ENCODE data around the gene OLFM1. TPM values are rescaled to one million over a fixed set of nuclear protein-coding genes. Genes with fewer than 3 reads are reported as not detected.

The OLFM1 gene
- total RNA-seq, 5 donors from 2014 or later (not counting 1 experiment from before 2014, with no cell fraction given): 0.16 TPM; not detected in 4

- 65% methylated on average over 4 of the region's 8 CpGs for WGBS (ENCODE audit: insufficient coverage)
- Histone ChIP-seq H3K4me1 (ENCODE audit: control insufficient read depth in 1 of 2, extremely low read depth in 1 of 2, insufficient read depth in 2 of 2, low read length in 2 of 2) (no peaks in the 10 kb centered on the region), H3K4me3 (ENCODE audit: control insufficient read depth in 1 of 2, extremely low read depth in 1 of 2, low read length in 1 of 2) (no peak overlapping the region), H3K9me3 (no peaks in the 10 kb centered on the region), H3K36me3 (ENCODE audit: control insufficient read depth in 2 of 2, extremely low read depth in 1 of 2, insufficient read depth in 1 of 2, low read length in 1 of 2) (no peaks in the 10 kb centered on the region), H3K27me3 (replicated peaks in 1 of 2; ENCODE audit: control insufficient read depth in 2 of 2, extremely low read depth in 1 of 2, insufficient read depth in 2 of 2, low read length in 1 of 2) (peaks cover 4 to 56% of the 10 kb centered on the region in 2 experiments), H3K27ac (ENCODE audit: low read length) (no peak overlapping the region)
- Mint-ChIP-seq H3K36me3 (no peaks in the 10 kb centered on the region), H3K4me1 (no peaks in the 10 kb centered on the region), H3K9me3 (no peaks in the 10 kb centered on the region), H3K27me3 (peaks cover 29 to 53% of the 10 kb centered on the region in 2 donors), H3K4me3 (no peak overlapping the region), H3K27ac (no peak overlapping the region)
- CTCF ChIA-PET: no interaction called here
- POLR2A ChIA-PET: no interaction called here
- ATAC-seq (replicated peaks in 1 of 4) (no peak), DNase-seq (no peak)
Measured at GRCh38 chr9:135079676-135080075, 7.8 kb upstream of the OLFM1 start.

- CTCF ChIA-PET: no interaction called here
- 91% methylated on average over 7 of the region's 26 CpGs for WGBS (ENCODE audit: insufficient coverage)
- Mint-ChIP-seq H3K36me3 (no peaks in the 10 kb centered on the region), H3K27ac (no peak overlapping the region), H3K4me3 (no peak overlapping the region), H3K4me1 (no peaks in the 10 kb centered on the region), H3K27me3 (peaks cover 29 to 58% of the 10 kb centered on the region in 2 donors), H3K9me3 (no peaks in the 10 kb centered on the region)
- Histone ChIP-seq H3K36me3 (ENCODE audit: control insufficient read depth in 2 of 2, extremely low read depth in 1 of 2, insufficient read depth in 1 of 2, low read length in 1 of 2) (no peaks in the 10 kb centered on the region), H3K4me3 (ENCODE audit: control insufficient read depth in 1 of 2, extremely low read depth in 1 of 2, low read length in 1 of 2) (no peak overlapping the region), H3K4me1 (ENCODE audit: control insufficient read depth in 1 of 2, extremely low read depth in 1 of 2, insufficient read depth in 2 of 2, low read length in 2 of 2) (no peaks in the 10 kb centered on the region), H3K9me3 (no peaks in the 10 kb centered on the region), H3K27ac (ENCODE audit: low read length) (no peak overlapping the region), H3K27me3 (replicated peaks in 1 of 2; ENCODE audit: control insufficient read depth in 2 of 2, extremely low read depth in 1 of 2, insufficient read depth in 2 of 2, low read length in 1 of 2) (peaks cover 4 to 57% of the 10 kb centered on the region in 2 experiments)
- POLR2A ChIA-PET: no interaction called here
- ATAC-seq (replicated peaks in 1 of 4): no peak
- no peak for DNase-seq
Measured at GRCh38 chr9:135080286-135081263, 6.9 kb upstream of the OLFM1 start.

GRCh38 chr9:135081264-135081660 lies 6.2 kb upstream of the OLFM1 start:
- WGBS (ENCODE audit: insufficient coverage): 78% methylated on average over 15 of the region's 15 CpGs
- H3K4me1 Mint-ChIP-seq: peaks cover 4 to 5% (median 5%) of the 10 kb centered on the region in 3 donors
- H3K27me3 Mint-ChIP-seq: peaks cover 33 to 61% of the 10 kb centered on the region in 2 donors
- H3K4me3 Mint-ChIP-seq: no peak overlapping the region
- Histone ChIP-seq H3K9me3 (no peaks in the 10 kb centered on the region), H3K4me3 (ENCODE audit: control insufficient read depth in 1 of 2, extremely low read depth in 1 of 2, low read length in 1 of 2) (no peak overlapping the region), H3K27me3 (replicated peaks in 1 of 2; ENCODE audit: control insufficient read depth in 2 of 2, extremely low read depth in 1 of 2, insufficient read depth in 2 of 2, low read length in 1 of 2) (peaks cover 4 to 59% of the 10 kb centered on the region in 2 experiments), H3K4me1 (ENCODE audit: control insufficient read depth in 1 of 2, extremely low read depth in 1 of 2, insufficient read depth in 2 of 2, low read length in 2 of 2) (peaks cover 0 to 3% of the 10 kb centered on the region in 2 experiments), H3K27ac (ENCODE audit: low read length) (no peak overlapping the region), H3K36me3 (ENCODE audit: control insufficient read depth in 2 of 2, extremely low read depth in 1 of 2, insufficient read depth in 1 of 2, low read length in 1 of 2) (no peaks in the 10 kb centered on the region)
- no peak overlapping the region for H3K27ac Mint-ChIP-seq
- no peaks in the 10 kb centered on the region for H3K9me3 Mint-ChIP-seq
- POLR2A ChIA-PET: no interaction called here
- no peak for DNase-seq
- no peak for ATAC-seq (replicated peaks in 1 of 4)
- CTCF ChIA-PET: no interaction called here
- H3K36me3 Mint-ChIP-seq: no peaks in the 10 kb centered on the region

GRCh38 chr9:135081731-135082130 lies 5.7 kb upstream of the OLFM1 start:
- ChIA-PET CTCF (no interaction called here), POLR2A (no interaction called here)
- Histone ChIP-seq H3K36me3 (ENCODE audit: control insufficient read depth in 2 of 2, extremely low read depth in 1 of 2, insufficient read depth in 1 of 2, low read length in 1 of 2) (no peaks in the 10 kb centered on the region), H3K27ac (ENCODE audit: low read length) (no peak overlapping the region), H3K4me3 (ENCODE audit: control insufficient read depth in 1 of 2, extremely low read depth in 1 of 2, low read length in 1 of 2) (no peak overlapping the region), H3K27me3 (replicated peaks in 1 of 2; ENCODE audit: control insufficient read depth in 2 of 2, extremely low read depth in 1 of 2, insufficient read depth in 2 of 2, low read length in 1 of 2) (peaks cover 4 to 59% of the 10 kb centered on the region in 2 experiments), H3K9me3 (no peaks in the 10 kb centered on the region), H3K4me1 (ENCODE audit: control insufficient read depth in 1 of 2, extremely low read depth in 1 of 2, insufficient read depth in 2 of 2, low read length in 2 of 2) (peaks cover 0 to 3% of the 10 kb centered on the region in 2 experiments)
- Mint-ChIP-seq H3K9me3 (no peaks in the 10 kb centered on the region), H3K27ac (no peak overlapping the region), H3K36me3 (no peaks in the 10 kb centered on the region), H3K4me1 (peaks cover 6 to 7% (median 6%) of the 10 kb centered on the region in 3 donors), H3K4me3 (no peak overlapping the region), H3K27me3 (peaks cover 33 to 61% of the 10 kb centered on the region in 2 donors)
- 75% methylated on average over 13 of the region's 16 CpGs for WGBS (ENCODE audit: insufficient coverage)
- DNase-seq (no peak), ATAC-seq (replicated peaks in 1 of 4) (no peak)

GRCh38 chr9:135082536-135082935 lies 4.9 kb upstream of the OLFM1 start:
- ATAC-seq (replicated peaks in 1 of 4): no peak
- no peak for DNase-seq
- 71% methylated on average over 5 of the region's 7 CpGs for WGBS (ENCODE audit: insufficient coverage)
- H3K36me3 ChIP-seq (ENCODE audit: control insufficient read depth in 2 of 2, extremely low read depth in 1 of 2, insufficient read depth in 1 of 2, low read length in 1 of 2): no peaks in the 10 kb centered on the region
- Mint-ChIP-seq H3K27me3 (peaks cover 32 to 58% of the 10 kb centered on the region in 2 donors), H3K9me3 (no peaks in the 10 kb centered on the region), H3K4me3 (no peak overlapping the region), H3K27ac (no peak overlapping the region), H3K36me3 (no peaks in the 10 kb centered on the region), H3K4me1 (peaks cover 6 to 7% (median 6%) of the 10 kb centered on the region in 3 donors)
- H3K4me1 ChIP-seq (ENCODE audit: control insufficient read depth in 1 of 2, extremely low read depth in 1 of 2, insufficient read depth in 2 of 2, low read length in 2 of 2): peaks cover 0 to 3% of the 10 kb centered on the region in 2 experiments
- H3K27me3 ChIP-seq (replicated peaks in 1 of 2; ENCODE audit: control insufficient read depth in 2 of 2, extremely low read depth in 1 of 2, insufficient read depth in 2 of 2, low read length in 1 of 2): peaks cover 0 to 57% of the 10 kb centered on the region in 2 experiments
- no peak overlapping the region for H3K4me3 ChIP-seq (ENCODE audit: control insufficient read depth in 1 of 2, extremely low read depth in 1 of 2, low read length in 1 of 2)
- no peak overlapping the region for H3K27ac ChIP-seq (ENCODE audit: low read length)
- ChIA-PET CTCF (no interaction called here), POLR2A (no interaction called here)
- H3K9me3 ChIP-seq: no peaks in the 10 kb centered on the region

GRCh38 chr9:135083241-135083810 lies 4.1 kb upstream of the OLFM1 start:
- Histone ChIP-seq H3K27me3 (replicated peaks in 1 of 2; ENCODE audit: control insufficient read depth in 2 of 2, extremely low read depth in 1 of 2, insufficient read depth in 2 of 2, low read length in 1 of 2) (peaks cover 0 to 53% of the 10 kb centered on the region in 2 experiments), H3K27ac (ENCODE audit: low read length) (no peak overlapping the region), H3K4me1 (ENCODE audit: control insufficient read depth in 1 of 2, extremely low read depth in 1 of 2, insufficient read depth in 2 of 2, low read length in 2 of 2) (peaks cover 0 to 3% of the 10 kb centered on the region in 2 experiments), H3K36me3 (ENCODE audit: control insufficient read depth in 2 of 2, extremely low read depth in 1 of 2, insufficient read depth in 1 of 2, low read length in 1 of 2) (no peaks in the 10 kb centered on the region), H3K4me3 (ENCODE audit: control insufficient read depth in 1 of 2, extremely low read depth in 1 of 2, low read length in 1 of 2) (no peak overlapping the region), H3K9me3 (no peaks in the 10 kb centered on the region)
- CTCF ChIA-PET: no interaction called here
- Mint-ChIP-seq H3K27me3 (peaks cover 28 to 50% of the 10 kb centered on the region in 2 donors), H3K9me3 (no peaks in the 10 kb centered on the region), H3K4me1 (peaks cover 6 to 7% (median 6%) of the 10 kb centered on the region in 3 donors), H3K27ac (no peak overlapping the region), H3K36me3 (no peaks in the 10 kb centered on the region), H3K4me3 (no peak overlapping the region)
- DNase-seq (no peak), ATAC-seq (replicated peaks in 1 of 4) (no peak)
- POLR2A ChIA-PET: no interaction called here
- WGBS (ENCODE audit: insufficient coverage): 56% methylated on average over 11 of the region's 13 CpGs
